Nucleus accumbens (tissue), 56 donors: ENCODE data around the gene DDRGK1.

Experiments
- DNase-seq, 56 donors: peaks; one replicate each; lab custom pipeline; 2025; lab: John Stamatoyannopoulos, UW

The DDRGK1 gene

DNA sequence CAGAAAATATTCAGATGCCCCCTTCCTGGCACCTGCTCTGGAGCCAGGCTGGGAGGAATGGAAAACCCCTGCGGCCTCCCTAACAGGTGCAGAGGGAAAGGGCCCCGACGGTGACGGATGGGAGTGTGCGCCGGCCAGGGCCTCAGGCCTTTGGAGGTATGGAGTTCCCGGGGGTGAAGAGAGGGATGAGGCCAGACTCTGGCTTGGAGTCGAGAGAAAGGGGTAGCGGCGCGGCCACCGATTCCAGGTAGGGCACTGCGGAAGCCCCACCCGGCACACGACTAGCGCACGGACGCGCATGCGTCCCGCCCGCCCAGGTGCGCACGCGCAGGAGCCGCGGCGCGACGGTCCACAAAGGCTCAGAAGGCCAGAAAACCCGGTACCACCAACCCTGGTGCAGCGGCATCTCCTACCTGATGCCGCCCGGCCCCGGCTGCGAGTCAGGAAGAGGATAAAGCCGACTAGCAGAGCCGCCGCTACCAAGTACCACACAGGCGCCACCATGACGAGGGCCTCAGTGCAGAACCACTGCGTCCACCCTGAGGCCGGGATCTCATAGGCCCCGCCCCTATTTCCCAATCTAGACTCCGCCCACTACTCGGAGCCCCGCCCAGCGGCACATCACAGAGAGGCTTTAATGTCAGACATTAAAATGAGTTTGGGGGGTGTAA is at the start of gene DDRGK1:
DDRGK1 (minus strand) TSS at position 559 of the 671 bp plus-strand sequence; CDS start at position 504, 55 bp downstream.
- DNase-seq: peak in 55 of 56 donors; percentile 36 to 95 (median 84)

DNA sequence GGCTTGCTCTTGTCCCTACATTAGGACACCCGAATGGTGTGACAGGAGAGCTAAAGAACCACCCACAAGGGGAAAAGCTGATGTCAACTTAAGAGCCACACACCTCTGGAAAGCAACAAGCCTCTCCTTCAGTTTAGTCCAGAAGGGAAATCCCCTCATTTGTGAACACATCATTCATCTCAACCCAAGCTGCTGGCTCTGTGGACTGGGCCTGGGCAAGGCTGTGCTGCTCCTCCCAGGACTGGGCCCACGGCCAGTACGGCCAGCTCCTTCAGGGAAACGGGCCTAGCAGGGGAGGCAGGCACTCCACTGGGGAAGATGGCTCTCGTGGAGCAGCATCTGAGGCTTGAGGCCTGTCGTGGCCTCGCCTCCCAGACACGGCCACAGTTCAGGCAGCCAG is 47.3 kb upstream of the DDRGK1 start:
- DNase-seq: peak in 29 of 56 donors; percentile 5 to 69 (median 33)

- DNase-seq: no peak
These were observed 45.6 kb upstream of the DDRGK1 start for GRCh38 chr20:3250091-3250504.

DNA sequence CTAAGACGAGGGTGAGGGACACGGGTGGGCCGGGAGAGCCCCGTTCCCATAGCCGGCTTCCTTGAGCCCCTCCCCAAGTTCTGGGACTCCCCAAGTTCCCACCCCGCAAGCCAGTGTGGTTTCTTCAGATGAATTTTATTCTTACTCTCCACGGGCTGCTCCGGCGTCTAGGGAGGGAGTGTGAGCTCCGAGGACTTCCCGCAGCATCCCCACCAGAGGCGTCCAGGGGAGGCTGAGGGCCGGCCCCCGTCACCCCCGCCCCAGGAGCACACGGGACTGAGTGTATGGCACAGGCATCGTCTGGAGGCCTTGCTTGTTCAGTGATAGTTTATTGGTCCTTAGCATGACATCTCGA is 44.5 kb upstream of the DDRGK1 start:
- no peak for DNase-seq

DNA sequence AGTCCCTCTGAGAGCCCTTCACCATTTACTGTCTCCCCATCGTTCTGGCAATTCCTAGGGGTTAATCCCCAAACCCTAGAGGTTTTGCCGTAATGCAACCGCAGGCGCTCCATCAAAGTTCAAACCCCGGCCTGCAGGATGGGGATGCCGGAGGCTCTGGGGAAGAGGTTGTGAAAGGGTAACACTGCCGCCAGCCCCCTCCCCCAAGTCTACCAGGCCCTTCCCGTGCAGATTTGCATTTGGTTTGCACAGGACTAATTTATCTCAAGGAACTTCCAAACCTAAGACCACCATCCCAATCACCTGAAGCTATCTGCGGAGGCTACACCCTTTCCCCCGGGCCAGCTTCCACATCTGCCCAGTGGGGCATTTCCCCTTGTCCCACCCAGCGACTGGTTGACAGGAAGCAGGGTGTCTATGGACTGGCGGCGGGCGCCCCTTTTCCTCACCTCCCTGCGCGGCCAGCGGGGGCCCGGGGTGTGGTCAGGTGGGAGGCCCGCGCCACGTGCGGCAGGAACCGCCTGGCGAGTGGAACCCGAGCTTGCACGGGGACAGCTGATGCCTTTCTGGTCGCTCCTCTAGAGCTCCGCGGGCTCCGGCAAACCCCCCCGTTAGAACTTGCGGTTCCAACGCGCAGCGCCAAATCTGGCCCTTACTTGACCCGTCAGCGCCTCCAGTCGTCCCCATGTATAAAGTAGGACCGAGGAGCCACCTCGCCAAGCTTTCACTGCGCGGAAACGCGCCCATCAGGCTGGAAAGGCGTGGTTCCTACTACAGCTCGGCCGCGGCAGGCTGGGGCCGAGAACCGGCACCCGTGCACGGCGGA is 43.9 kb upstream of the DDRGK1 start:
- peak in 1 of 56 donors; percentile 8 for DNase-seq

GRCh38 chr20:3247638-3248037 is 43.2 kb upstream of the DDRGK1 start:
- DNase-seq: no peak

- DNase-seq: no peak
These were observed 42.2 kb upstream of the DDRGK1 start for GRCh38 chr20:3246682-3247081.

DNA sequence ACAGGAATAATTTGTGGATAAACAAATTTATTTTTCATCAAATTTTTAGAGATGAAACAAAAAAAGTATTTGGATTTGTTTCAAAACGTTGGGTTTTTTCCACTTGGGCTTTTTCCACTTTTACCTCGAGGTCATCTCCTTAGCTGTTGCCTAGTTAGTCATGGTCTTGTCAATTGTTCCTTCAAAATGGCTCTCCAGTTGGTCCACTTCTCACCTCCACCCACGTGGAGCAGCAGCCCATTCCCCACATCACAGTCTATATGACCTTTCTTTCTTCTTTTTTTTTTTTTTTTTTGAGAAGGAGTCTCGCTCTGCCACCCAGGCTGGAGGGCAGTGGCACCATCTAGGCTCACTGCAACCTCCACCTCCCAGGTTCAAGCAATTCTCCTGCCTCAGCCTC is 41.2 kb upstream of the DDRGK1 start:
- no peak for DNase-seq

DNA sequence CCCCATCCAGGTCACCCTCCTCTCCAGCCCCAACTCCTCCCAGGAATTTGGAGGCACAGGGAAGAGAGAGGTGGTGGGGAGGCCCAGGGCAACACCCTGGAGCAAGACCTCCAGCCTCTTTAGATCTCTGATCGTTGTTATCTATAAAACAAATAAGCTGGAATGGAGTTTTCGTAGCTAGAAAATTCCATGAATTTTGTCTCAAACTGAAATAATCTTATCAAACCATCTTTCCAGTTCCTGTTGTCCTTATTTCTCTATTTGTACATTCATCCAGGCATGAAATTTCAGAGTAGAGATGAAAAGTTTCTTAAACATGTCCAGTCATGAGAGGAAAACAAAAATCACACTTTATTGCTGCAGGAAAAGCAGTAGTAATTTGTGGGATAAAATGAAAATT is 40.7 kb upstream of the DDRGK1 start:
- no peak for DNase-seq

GRCh38 chr20:3244613-3245012 is 40.1 kb upstream of the DDRGK1 start:
- DNase-seq: no peak

- DNase-seq: no peak
These were observed 39.4 kb upstream of the DDRGK1 start for GRCh38 chr20:3243718-3244358.

DNA sequence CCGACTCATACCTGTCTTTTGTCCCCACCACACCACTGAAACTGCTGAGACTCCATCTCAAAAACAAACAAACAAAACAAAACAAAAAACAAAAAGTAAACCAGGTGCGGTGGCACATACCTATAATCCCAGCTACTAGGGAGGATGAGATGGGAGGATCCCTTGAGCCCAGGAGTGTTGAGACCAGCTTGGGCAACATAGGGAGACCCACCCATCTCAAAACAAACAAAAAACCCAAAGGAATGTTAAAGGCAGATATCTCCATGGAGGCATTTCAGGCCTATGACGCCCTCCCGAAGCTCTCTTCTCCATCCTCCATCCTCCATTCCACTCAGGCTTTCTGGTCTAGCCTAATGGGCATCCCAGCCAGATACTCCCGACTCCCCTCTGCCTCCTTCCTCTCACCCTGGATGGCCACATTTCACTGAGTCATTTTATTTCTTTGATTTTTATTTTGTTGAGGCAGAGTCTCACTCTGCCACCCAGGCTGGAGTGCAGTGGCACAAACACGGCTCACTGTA is 37.8 kb upstream of the DDRGK1 start:
- no peak for DNase-seq

DNA sequence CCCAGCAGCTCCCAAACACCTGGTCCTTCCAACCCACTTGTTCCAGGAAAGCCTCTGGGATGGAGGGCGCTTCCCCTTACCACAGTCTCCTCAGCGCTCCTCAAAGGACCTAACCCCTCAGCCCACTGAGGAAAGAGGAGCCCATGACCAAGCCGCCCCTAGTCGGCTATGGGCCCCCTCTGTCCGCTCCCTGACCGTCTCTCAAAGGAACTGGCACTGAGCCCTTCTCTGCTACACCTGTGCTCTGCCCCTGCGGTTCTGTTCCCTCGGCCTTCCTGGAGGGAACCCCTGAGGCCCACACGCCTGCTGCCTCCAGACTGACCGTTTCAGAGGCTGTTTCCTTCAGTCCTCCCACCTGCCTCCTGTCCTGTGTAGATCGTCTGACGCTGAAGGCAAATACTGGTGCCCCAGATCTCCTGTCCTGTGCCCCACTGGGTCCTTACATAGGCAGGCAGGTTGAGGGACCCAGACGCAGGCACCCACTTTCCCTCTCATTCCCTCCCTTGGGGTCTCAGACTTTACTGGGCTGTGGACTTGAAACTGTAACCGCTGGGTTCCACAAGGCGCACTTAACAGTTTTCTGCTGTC is 36.4 kb upstream of the DDRGK1 start:
- no peak for DNase-seq

- DNase-seq: no peak
These were observed 35.6 kb upstream of the DDRGK1 start for GRCh38 chr20:3239867-3240775.

DNA sequence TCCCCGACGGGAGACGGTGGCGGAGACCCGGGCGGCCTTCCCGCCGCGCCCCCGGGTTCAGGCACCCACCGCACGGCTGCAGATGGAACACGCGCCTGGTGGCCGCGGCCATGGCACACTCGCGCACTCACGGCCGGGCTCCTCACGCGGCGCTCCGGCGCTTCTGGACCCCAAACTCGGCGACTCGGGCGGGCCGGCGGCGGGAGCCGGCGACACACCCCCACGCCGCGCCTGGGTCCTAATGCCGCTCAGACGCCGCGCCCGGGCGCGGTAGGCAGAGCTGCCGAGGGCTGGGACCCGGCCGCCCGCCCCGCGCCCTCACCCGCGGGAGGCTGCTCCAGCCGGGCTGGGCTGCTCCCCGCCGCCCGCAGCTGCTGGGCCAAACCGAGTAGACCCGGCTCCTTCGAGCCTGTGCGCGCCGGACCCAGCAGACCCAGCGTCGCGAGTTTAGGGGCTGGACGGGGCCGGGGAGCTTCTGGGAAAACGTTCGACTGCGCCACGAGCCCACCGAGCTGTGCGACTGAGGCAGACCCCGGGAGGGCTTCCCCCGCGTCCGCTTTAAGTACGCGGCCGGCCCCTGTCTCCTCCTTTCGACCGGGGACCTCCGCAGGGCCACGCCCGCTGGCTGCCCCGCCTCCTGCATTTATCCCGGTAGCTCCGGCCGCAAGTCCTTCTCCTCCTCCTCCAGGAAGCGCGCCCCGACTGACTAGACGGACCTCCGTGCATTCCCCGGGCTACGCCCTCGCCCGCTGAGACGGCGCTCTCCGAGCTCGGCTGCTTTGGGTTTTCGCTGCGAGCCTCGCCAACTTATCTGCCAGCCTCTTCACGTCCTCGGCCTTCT is 34.8 kb upstream of the DDRGK1 start, which contains the start of gene SLC4A11:
SLC4A11 (minus strand) TSS at position 165 of the 841 bp plus-strand sequence; CDS start at position 112, 53 bp downstream.
- DNase-seq: peak in 3 of 56 donors; percentile 3 to 23 (median 15)

DNA sequence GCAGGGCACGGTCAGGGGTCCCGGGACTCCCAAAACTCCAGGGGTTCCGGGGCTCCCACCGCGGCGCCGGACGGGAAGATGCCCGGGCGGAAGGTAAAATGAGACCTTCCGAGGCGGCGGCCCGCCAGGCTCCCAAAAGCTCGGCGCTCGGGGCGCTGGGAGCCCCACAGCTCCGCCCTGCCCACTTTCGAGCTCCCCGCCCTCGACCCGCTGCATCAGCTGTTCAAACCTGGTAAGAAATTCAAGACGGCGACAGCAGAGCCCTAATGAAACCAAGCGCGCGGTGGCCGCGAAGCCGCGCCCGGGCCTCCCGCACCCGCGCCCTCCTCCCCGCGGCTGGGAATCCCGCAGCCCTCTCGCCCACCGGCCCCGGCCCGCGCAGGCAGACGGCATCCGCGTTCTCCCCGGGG is 34.1 kb upstream of the DDRGK1 start:
- DNase-seq: no peak

GRCh38 chr20:3237958-3238615 is 33.6 kb upstream of the DDRGK1 start:
- no peak for DNase-seq
